T follicular helper cell (primary cell): ENCODE measurements around the gene NOS1AP.

Experiments
- DNase-seq: peaks from one replicate; pipeline ENCODE4 v3.0.0-alpha.2; 2020; ENCODE audit warnings: low read depth

Gene NOS1AP

DNA sequence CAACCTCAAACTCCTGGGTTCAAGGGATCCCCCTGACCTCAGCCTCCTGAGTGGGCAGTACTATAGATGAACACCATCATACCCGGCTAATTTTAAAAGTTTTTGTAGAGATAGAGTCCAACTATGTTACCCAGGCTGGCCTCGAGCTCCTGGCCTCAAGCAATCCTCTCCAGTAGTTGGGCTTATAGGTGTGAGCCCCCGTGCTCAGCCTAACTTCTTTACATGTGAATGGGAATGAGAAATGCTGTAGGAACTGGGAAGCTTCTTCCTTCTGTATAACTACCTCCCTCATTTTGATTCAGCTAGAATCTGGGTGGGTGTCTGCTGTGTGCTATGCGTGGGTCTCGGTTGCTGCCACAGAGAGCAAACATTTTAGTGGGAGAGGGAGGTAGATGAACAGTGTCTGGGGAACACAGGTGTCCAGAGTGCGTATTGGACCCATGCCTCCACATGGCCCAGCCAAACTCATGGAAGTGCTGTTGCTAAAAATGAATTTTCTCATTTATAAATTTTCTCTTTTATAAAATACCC lies 150.6 kb downstream of the NOS1AP start:
- no peak for DNase-seq

DNA sequence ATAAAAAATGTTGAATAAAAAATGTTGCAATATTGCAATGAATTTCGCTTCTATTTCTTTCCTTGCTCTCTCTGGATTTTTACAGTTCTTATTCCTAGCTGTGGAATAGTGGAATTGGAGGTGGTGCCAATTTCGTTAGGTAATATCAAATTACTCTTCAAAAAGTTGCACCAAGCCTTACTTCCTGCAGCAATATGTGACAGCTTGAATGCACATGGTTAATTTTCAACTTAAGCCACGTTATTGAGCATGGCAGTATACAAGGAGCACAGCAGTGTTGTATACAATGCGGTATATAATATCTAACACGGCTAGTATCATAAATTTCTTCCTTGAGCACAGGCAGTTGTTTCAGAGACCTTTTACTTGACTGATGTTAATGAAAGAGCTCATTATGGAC lies 152.5 kb downstream of the NOS1AP start:
- no peak for DNase-seq

DNA sequence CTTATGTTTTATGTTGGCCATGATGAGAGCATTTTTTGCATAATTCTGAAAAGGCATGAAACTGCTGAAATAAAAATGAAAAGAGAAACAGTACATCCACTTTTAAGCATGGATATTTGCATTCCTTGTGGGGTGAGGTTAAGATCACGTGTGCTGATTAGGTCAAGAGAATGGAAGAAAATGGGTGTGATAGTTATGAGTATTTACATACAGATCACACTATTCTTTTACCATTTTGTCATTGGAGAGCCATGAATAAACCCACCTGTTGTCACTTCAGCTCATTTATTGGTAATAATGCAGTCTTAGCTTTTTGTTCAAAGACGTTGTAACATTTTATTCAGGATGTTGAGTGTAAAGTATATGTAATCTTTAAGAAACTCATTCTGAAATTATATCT lies 153.2 kb downstream of the NOS1AP start:
- DNase-seq: no peak

DNA sequence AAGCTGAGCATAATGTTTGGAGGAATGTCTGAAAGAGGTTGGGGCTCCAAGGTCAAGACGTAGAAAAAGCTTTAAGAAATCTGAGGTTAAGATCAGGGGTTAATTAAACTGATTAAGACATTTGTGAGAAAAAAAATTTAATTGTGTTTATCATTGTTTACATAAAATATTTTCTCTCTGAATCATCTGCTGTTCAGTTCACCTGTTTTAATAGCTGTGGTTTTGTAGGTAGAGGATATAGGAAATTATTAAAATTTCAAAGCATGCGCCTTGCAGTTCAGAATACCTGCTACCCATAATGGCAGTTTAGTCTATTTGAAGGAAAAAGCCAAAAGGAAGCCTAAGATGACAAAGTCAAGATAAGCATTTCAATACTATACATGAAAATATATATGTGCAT lies 154.0 kb downstream of the NOS1AP start:
- DNase-seq: no peak

DNA sequence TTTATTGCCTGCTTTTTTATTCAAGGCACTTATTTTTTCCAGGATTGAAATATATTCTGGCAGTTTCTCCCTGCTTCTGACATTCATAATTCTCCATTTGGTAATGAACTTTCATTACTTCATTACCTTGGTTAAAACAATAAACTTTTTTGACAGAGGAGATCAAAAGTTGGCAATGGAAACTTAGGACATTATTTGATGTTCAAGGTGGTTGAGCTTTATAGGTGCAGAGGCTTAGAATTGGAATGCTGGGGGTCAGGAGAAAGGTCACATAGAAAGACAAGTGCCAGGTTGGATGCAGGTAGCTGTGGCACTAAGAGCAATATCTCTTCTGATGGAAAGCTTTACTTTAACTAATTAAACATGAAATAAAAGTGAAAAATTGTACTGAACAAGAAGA lies 154.8 kb downstream of the NOS1AP start:
- no peak for DNase-seq

DNA sequence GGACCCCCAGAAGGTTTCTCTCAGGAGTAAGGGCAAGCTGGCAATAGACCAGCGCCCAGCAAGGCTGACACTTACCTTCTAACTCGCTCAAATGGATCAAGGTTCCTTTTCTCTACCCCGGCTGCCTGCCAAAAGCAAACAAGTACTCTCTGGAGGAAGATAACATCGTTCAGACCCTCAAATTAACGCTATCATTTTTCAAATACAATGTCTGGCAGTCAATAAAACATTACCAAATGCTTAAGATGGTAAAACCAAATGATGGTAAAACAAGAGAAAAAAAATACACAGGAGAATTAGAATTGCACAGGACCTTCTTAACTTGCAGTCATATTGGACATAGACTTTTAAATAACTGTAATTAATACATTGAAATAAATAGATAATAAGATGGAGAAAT lies 159.1 kb downstream of the NOS1AP start:
- DNase-seq: no peak

DNA sequence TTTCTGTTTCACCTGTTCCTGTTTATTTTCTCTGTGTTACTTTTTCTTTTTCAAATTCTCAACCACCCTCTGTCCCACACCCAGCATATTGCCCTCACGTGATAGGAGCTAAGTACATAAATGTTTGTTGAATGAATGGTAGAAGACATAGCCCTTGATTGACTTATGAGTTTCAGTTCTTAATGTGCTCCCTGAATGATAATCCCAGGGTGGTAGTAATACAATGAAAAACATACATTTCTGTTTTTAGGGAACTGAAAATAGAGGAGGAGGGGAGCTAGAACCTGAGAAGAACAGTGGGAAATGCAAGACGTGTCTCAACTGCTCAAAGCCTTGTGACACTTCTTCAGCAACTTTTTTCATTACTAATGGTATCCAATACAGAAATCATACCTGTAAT lies 160.1 kb downstream of the NOS1AP start:
- DNase-seq: no peak

DNA sequence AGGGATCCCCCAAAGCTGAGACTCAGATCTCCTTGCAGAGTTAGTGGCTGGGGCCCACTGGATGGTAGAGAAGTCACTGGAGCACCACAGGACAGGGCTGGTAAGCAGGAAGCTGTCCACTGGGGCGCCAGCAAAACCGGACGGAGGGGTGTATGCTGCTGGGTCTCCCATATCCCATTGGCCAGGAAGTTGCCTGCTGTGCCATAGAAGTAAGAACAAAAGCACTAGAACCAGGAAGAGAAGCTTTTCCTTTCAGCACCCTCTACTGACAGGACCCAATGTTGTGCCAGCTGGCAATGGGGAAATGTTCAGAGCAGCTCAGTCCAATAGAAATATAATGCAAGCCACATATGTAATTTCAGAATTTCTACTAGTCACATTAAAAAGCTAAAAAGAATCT lies 160.6 kb downstream of the NOS1AP start:
- DNase-seq: no peak

DNA sequence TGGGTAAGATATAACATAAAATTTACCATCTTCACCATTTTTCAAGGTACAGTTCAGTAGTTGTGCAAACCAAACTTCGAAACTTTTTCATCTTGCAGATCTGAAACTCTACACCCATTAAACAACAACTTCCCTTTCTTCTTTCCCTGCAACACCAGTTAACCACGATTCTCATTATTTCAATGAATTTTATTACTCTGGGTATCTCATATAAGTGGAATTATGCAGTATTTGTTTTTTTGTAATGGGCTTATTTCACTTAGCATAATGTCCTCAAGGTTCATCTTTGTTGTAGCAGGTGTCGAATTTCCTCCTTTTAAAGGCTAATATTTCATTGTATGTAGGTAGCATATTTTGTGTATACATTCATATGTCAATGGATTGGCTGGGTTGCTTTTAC lies 161.0 kb downstream of the NOS1AP start:
- DNase-seq: no peak

DNA sequence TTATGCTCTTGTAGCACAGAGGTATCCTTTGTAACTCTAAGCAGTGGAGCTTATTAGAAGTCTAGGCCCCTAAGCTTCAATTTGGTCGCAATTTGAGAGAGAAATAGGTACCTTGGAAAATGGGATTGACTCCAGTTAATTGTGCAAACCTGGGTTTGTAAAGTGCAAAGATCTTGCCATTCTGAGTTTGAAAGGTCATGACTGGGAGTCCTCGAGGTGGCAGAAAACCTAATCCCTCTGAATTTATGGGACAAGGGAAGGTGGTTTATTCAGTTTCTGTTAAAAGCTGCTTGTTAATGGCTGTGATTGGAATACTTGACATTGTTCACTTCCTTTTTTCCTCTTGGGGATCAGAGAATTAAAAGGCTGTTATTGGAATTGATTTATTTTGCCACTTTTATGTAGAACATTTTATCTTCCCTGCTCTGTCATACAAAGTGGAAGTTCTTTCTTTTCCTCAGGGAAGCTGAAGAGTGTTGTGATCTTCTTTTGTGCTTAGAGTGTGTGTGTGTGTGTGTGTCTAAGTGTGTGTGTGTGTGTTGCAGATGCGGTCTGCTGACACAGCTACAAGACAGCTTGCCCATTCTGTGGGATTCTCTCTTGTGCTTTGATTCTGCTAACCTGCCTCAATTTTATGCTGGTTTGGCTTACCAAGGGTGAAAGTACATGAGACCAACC lies 162.7 kb downstream of the NOS1AP start:
- DNase-seq: no peak

DNA sequence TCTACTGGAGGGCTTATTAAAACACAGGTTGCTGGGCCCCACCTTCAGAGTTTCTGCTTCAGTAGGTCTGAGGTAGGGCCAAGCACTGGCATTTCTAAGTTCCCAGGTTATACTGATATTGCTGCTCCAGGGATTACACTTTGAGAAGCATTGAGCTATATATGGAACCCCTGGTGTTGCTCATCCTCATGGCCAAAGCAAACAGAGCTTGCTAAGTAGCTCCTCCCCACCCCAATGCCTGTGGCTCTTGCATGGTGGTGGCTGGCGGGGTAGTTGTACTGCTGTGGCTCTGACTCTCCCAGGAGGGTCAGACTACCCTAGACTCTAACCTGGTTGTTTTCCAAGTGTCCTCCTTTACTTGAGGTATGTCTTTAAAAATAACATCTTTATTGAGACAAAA lies 163.6 kb downstream of the NOS1AP start:
- no peak for DNase-seq

DNA sequence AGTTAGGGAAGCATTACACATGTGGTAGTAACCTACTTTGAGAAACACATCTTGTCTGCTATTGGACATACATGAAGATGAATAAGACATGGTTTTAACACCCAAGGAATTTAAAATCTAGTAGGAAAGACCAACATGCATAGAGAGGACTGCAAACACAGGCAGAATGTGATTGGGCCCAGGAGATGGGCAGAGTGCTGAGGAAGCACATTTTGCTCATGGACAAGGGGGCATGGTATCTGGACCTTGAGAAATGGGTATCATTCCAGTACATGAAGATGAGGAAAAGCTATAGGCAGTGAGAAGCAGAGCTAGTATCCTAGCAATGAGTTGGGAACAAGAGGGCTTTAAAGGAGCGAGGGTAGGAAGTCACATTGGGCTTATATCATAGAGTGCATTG lies 164.4 kb downstream of the NOS1AP start:
- no peak for DNase-seq

DNA sequence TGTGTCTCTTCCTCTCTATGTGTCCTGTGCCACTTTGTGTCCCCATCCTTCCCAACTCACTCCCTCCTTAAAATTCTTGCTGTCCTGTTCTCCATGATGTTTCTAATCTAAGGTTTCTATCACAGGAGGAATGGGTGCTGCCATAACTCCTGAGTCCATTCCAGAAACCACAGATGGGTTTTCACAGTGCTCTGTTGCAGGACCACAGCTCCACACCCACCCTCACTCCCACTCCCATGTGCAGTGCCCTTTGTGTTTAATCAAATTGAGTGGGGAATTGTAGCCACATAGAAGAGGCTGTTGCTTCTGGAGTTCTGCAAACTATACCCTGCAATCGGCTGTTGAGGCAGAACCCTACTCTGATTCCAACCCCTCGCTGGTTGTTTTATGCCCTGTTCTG lies 165.1 kb downstream of the NOS1AP start:
- DNase-seq: no peak

DNA sequence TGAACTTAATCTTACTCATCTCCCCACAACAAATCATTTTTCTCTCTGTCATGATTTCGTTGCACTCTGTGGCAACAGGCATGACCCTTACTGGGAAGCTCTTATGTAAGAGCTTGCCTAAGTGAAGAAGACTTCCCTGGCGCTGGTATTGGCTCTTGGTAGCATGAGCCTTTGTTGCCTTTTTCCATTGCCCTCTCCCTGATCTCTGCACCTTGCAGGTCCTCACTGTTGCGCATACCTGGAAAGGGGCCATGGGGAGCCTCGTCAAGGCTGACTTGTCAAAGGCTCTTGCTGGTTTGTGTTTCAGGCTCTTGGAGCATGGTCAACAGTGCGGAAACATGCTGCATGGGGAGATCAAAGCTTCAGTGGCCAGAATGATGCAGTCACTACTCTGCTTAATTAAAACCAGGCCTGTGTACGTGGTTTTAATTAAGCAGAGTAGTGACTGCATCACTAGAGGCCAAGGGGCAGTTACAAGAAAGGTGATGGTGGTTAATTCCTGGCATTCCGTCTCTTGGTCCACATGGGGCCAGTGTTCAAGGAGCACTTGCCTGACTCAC lies 165.8 kb downstream of the NOS1AP start:
- no peak for DNase-seq

DNA sequence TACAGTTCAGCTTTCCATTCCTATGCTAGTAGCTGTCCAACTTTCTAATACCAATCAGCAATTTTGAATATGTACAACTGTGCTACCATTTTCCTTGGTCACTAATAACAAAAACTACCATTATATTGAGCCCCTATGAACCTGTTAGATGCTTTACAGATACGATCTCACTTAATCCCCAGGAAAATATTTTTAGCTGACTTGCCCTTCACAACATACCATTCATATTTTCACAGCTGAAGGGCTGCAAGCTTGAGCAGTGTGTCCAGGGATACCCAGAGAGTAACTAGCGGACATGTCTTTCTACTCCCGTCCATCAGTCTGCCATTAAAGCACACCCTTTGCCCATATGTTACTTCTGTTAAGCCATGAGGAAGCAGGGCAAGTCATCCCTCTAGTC lies 166.7 kb downstream of the NOS1AP start:
- no peak for DNase-seq

DNA sequence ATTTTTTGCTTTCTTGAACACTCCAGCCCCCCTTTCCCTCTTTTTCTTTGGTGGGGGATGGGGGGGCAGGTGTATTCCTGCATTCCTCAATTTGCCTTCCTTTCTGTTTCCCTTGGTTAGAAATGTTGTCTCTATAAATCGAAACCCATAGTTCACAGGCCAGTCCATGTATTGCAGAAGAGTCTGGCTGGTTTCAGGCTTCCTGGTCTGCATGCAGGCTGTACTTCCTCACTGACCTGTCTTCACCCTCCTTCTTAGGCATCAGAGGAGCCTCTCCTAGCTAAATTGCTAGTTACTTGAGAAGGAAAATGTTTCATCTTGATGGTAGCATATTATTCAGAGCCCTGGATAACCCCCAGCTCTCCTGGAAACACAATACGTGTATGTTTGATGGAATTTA lies 167.1 kb downstream of the NOS1AP start:
- no peak for DNase-seq

DNA sequence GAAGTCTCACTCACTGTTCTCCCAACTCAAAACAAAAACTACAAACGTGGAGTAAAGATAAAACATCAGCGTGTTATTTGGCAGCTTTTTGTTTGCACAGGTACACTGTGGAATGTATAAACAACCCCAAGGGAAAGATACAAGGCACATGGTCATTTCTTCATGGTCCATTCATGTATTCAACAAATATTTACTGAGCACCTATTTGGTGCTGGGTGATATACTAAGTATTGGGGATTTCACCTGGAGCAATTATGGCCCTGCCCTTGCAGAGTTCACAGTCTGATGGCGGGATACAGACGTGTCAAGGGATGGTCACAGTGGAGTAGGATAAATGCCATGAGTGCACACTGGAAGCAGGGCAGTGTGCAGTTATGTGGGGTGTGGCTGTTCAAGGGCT lies 171.1 kb downstream of the NOS1AP start:
- no peak for DNase-seq

DNA sequence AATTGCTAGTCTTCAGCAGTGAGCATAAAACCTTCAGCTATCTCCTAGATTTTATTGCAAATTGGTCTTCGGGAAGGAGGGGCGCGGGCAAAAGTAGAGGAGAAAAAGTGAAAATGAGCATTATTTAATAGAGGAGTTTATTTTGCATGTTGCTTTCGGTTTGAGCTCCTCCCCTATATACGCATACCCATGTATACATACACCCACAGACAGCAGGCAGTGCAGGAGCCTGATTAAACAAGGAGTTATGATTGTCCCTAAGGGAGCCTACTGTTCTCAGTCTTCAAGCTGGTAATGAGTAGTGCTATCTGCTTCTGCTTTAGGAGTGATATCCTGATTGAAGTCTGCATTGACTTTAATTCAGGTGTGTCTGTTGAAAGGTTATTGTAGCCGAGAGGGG lies 173.3 kb downstream of the NOS1AP start:
- no peak for DNase-seq

DNA sequence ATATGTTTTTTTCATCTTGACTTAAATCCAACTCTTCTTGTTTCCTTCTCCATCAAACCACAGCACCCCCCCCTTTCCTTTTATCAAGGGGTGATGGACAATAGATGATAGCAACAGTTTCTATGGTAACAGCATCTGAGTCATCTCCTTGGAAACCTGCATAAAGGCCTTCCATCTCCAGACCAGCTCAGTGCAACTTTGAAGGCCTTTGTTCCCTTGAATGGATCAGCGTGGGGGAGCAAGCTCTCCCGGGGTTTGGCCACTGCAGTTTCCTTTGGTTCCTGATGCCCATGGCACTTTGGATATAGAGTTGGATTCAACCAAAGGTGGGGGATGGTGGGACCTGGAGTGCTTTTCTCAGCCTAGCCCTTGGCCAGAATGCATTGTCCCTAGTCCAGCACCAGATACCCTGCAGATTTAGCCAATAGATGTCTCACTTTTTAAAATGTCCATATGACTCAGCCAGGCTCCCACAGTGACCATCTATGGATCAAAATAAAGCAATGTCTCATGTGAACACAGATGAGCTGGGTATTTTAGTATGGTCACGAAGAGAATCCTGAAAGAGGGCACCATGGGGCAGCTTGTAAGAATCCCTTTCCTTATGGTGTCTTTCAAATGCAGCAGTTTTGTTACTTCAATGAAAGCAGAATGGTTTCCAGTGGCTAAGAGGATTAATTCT lies 179.5 kb downstream of the NOS1AP start:
- DNase-seq: no peak

DNA sequence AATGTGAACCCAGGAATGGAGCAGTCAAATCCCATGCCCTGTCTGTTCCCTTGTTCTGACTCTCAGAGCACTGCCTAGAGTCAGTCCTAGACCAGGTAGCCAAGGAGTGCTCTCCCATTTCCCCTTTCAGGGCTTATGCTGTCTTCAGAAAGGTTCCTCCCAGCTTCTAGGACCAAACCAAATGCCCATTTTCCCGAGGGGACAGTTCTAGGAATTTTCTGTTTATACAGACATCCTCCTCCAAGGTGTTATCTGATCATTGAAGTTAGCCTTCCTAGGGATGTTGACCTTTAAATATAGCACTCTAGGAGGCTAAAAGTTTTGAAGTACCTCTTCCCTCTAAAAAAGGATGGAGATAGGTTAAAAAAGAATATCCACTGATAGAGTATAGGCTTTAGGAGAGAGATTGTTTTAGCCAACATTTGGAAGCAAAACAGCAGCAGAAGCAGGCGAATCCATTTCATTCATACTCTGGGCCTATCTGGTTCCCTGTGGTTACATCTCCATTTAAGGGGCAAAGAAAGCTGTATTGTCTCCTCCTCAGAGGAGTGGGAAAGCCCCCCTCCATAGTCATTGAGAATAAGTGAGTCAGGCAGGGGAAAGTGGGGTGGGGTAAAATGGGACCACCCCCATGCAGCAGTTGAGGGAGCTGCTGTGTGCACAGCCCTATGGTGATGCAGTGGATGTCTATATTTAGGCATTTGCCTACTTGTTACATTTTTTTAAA lies 180.7 kb downstream of the NOS1AP start:
- no peak for DNase-seq

DNA sequence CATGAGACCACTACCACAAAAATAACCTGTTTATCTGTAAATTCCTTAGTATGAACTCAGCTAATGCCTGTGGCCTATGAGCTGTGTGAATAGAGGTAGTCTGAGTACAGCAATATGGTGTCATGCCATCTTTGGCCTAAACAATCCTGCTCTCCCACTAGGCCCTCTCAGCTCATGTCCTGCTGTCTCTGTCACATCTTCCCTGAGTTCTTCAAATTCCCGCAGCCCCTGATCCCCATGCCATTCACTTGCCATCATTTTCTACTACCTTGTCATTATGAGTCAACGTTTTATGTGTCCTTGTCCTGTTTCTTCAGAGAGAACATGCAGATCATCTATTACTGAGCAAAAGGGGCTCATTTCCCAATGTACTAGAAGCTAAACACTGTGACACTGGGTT lies 181.6 kb downstream of the NOS1AP start:
- DNase-seq: no peak

DNA sequence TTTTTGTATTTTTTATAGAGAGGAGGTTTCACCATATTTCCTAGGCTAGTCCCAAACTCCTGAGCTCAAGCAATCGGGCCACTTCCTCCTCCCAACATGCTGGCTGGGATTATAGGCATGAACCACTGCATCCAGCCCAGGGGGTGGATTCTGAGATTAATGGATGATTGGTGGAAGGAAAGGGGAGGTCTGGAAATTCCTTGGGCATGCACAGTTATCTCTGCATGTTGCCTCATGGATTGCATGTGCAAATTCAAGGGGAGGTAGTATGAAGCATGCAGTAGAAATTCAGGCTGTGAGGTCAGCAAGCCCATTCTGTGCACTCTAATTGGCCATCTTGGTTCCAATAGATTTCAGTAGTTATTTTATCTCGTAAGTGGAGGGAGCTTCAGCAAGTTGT lies 182.7 kb downstream of the NOS1AP start:
- no peak for DNase-seq

DNA sequence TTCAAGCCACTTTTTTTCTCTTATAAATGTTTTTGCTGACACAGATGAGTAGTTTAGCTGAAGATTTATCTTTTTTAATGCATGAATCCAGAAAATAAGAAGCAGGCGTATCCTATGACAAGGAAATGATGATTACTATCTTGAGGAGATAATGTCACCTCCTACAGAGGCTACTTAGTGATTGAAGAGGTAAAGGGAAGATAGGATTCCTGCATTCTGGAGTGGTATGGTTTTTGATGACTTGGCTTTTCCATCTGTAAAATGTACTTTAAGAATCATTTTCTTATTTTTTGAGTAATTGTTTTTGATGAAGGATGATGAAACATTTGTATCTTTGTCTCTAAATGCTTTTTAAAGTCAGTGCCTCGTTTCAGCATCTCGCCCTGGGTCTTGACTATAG lies 184.3 kb downstream of the NOS1AP start:
- DNase-seq: no peak
